Central memory CD8-positive, alpha-beta T cell (primary cell): Measurements from ENCODE around the gene CHIC2.

Experiments used
- ATAC-seq: fragments of 150-1000 bp; cut with Tn5 transposase; replicated peaks from 2 replicates; pipeline ENCODE4 v1.10.0; 2022; ENCODE audit warnings: mild to moderate bottlenecking, moderate FRiP score, moderate number of reproducible peaks; ENCODE audit not compliant: poor library complexity, severe bottlenecking; ENCODE audit errors: extremely low read depth
- DNase-seq, 2 donors: peaks; one replicate each; pipeline ENCODE4 v3.0.0; 2021; ENCODE audit warnings: low spot score in 2 of 2
- H3K27ac Mint-ChIP-seq: one replicate; pipeline ENCODE4 v1.8.0; 2022; ENCODE audit warnings: low read depth, mild to moderate bottlenecking, moderate library complexity, mixed read lengths
- H3K27me3 Mint-ChIP-seq: one replicate; pipeline ENCODE4 v1.8.0; 2022; ENCODE audit warnings: mixed read lengths
- H3K36me3 Mint-ChIP-seq: one replicate; pipeline ENCODE4 v1.8.0; 2022; ENCODE audit warnings: mild to moderate bottlenecking, moderate library complexity, mixed read lengths; ENCODE audit not compliant: insufficient read depth
- H3K4me1 Mint-ChIP-seq: one replicate; pipeline ENCODE4 v1.8.0; 2022; ENCODE audit warnings: mixed read lengths
- H3K4me3 Mint-ChIP-seq: one replicate; pipeline ENCODE4 v1.8.0; 2022; ENCODE audit warnings: mild to moderate bottlenecking, moderate library complexity, mixed read lengths
- H3K9me3 Mint-ChIP-seq: one replicate; pipeline ENCODE4 v1.8.0; 2022; ENCODE audit warnings: mixed read lengths

CHIC2 gene

GRCh38 chr4:54005475-54005874 is 58.9 kb downstream of the CHIC2 start:
- DNase-seq: no peak
- Mint-ChIP-seq H3K9me3 (no peaks in the 10 kb centered on the region), H3K27ac (peak overlapping the region; percentile 46), H3K4me3 (no peak overlapping the region), H3K27me3 (no peaks in the 10 kb centered on the region), H3K36me3 (peaks cover 15% of the 10 kb centered on the region), H3K4me1 (peaks cover 17% of the 10 kb centered on the region)
- no peak for ATAC-seq

DNA sequence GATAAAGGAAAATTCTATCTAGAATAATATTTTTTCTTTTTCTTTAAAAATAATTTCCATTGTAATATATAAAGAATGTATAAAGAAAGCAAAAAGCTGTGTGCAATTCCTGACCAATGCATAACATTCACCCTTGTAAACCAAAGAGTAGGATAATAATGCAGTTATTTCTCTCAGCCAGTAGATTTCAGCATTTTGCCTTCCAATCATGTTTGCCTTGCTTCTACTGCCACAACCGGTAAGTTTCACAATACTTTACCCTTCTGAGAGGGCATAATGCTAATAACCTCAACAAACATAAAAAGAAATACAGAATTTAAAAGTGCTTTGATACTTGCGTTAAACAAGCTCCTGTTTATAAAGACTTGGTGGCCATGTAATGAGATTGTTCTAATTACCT is 59.9 kb downstream of the CHIC2 start:
- Mint-ChIP-seq H3K9me3 (no peaks in the 10 kb centered on the region), H3K27me3 (no peaks in the 10 kb centered on the region), H3K27ac (no peak overlapping the region), H3K36me3 (peaks cover 14% of the 10 kb centered on the region), H3K4me3 (no peak overlapping the region), H3K4me1 (peaks cover 17% of the 10 kb centered on the region)
- DNase-seq (no peak), ATAC-seq (no peak)

GRCh38 chr4:54001668-54002365 is 62.6 kb downstream of the CHIC2 start:
- ATAC-seq (no peak), DNase-seq (no peak)
- Mint-ChIP-seq H3K27me3 (no peaks in the 10 kb centered on the region), H3K36me3 (peaks cover 16% of the 10 kb centered on the region), H3K27ac (no peak overlapping the region), H3K4me1 (peaks cover 11% of the 10 kb centered on the region), H3K9me3 (no peaks in the 10 kb centered on the region), H3K4me3 (no peak overlapping the region)

DNA sequence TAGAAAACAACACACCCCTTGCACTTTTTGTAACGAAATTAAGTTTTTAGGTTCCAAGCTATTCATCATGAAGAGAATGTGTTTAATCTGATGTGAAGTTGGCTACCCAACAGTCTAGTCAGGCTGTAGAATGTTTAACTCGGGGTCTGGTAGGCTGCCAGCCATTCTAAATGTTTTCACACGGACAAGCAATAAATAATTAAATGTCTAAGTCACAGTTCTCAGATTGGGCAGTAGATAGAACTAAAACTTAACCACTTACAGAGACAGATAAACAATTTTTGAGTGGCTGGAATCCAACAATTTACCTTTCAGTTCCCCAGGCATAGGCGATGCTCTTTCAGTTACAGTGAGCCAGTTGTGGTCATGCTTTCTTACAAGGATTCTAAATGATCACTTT is 66.5 kb downstream of the CHIC2 start:
- ATAC-seq: no peak
- no peak overlapping the region for H3K27ac Mint-ChIP-seq
- no peaks in the 10 kb centered on the region for H3K9me3 Mint-ChIP-seq
- H3K27me3 Mint-ChIP-seq: no peaks in the 10 kb centered on the region
- H3K4me1 Mint-ChIP-seq: no peaks in the 10 kb centered on the region
- peaks cover 11% of the 10 kb centered on the region for H3K36me3 Mint-ChIP-seq
- H3K4me3 Mint-ChIP-seq: no peak overlapping the region
- DNase-seq: no peak

GRCh38 chr4:53994382-53995102 is 69.9 kb downstream of the CHIC2 start:
- Mint-ChIP-seq H3K27me3 (no peaks in the 10 kb centered on the region), H3K4me3 (no peak overlapping the region), H3K4me1 (no peaks in the 10 kb centered on the region), H3K36me3 (peaks cover 4% of the 10 kb centered on the region), H3K27ac (no peak overlapping the region), H3K9me3 (no peaks in the 10 kb centered on the region)
- DNase-seq (no peak), ATAC-seq (no peak)

DNA sequence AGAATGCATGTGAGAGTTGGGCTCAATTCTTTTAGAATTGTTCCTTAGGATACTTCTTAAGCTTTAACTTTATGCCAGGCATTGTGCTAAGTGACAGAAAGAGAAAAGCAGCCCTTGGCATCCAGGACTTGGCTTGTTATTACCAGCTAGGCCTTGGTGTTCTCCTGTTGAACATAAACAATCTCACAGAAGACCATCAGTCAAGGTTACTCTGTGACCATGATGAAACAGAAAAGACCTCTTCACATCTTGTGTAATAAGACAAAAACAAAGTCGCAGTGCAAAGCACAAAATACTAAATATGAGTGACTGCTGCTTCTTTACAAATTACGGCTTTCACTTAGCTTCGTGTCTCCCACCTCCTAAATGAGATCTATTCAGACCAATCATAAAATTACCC is 71.6 kb downstream of the CHIC2 start:
- Mint-ChIP-seq H3K4me3 (no peak overlapping the region), H3K9me3 (no peaks in the 10 kb centered on the region), H3K4me1 (no peaks in the 10 kb centered on the region), H3K27me3 (no peaks in the 10 kb centered on the region), H3K36me3 (peaks cover 2% of the 10 kb centered on the region), H3K27ac (no peak overlapping the region)
- DNase-seq (no peak), ATAC-seq (no peak)

- Mint-ChIP-seq H3K4me3 (no peak overlapping the region), H3K9me3 (no peaks in the 10 kb centered on the region), H3K27ac (no peak overlapping the region), H3K27me3 (no peaks in the 10 kb centered on the region), H3K36me3 (peaks cover 2% of the 10 kb centered on the region), H3K4me1 (no peaks in the 10 kb centered on the region)
- ATAC-seq (no peak), DNase-seq (no peak)
Measured at GRCh38 chr4:53991821-53992220, 72.6 kb downstream of the CHIC2 start.

- no peaks in the 10 kb centered on the region for H3K27me3 Mint-ChIP-seq
- no peak overlapping the region for H3K27ac Mint-ChIP-seq
- no peak overlapping the region for H3K4me3 Mint-ChIP-seq
- DNase-seq (no peak), ATAC-seq (no peak)
- H3K9me3 Mint-ChIP-seq: no peaks in the 10 kb centered on the region
- H3K4me1 Mint-ChIP-seq: no peaks in the 10 kb centered on the region
- H3K36me3 Mint-ChIP-seq: peaks cover 2% of the 10 kb centered on the region
Measured at GRCh38 chr4:53990641-53991040, 73.8 kb downstream of the CHIC2 start.

DNA sequence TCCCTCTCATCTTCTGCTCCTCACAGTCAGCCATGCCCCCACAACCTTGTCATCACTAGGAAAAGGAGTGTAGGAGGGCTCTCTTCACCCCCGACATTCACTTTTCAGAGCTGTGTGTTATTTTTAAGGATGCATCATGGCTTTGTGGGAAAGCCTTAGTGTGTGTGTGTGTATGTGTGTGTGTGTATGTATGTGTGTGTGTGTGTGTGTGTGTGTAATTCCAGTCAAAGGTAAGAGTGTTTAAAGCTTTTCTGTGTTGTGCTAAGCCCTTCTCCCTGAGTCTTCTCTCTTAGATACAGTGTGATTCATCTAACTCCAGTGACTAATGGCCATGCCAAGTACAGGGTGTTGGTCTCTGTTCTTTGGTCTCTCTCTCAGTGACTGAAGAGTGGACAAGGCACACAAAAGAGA is 76.6 kb downstream of the CHIC2 start:
- H3K9me3 Mint-ChIP-seq: no peaks in the 10 kb centered on the region
- no peaks in the 10 kb centered on the region for H3K27me3 Mint-ChIP-seq
- H3K4me3 Mint-ChIP-seq: no peak overlapping the region
- ATAC-seq: no peak
- H3K4me1 Mint-ChIP-seq: no peaks in the 10 kb centered on the region
- peaks cover 3% of the 10 kb centered on the region for H3K36me3 Mint-ChIP-seq
- DNase-seq: no peak
- H3K27ac Mint-ChIP-seq: no peak overlapping the region

DNA sequence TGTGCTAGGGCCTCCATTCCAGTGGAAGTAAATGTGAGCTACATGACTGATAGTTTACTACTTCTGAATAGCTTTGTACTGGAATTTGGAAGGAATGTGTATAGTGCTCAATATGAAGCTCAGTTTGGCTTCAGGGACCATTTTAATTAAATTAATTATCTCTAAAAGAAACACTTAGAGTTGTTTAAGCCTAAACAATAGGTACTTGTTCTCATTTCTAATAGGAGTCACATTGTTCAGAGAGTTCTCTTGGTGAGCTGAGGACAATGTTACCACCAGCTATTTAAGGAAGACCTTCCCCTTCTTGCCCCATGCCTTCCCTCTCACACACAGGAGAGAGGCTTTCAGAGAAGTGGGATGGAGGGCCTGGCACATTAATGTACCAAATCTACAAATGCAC is 78.3 kb downstream of the CHIC2 start:
- H3K36me3 Mint-ChIP-seq: peaks cover 3% of the 10 kb centered on the region
- no peaks in the 10 kb centered on the region for H3K27me3 Mint-ChIP-seq
- no peak overlapping the region for H3K4me3 Mint-ChIP-seq
- DNase-seq (no peak), ATAC-seq (no peak)
- no peaks in the 10 kb centered on the region for H3K4me1 Mint-ChIP-seq
- H3K9me3 Mint-ChIP-seq: no peaks in the 10 kb centered on the region
- no peak overlapping the region for H3K27ac Mint-ChIP-seq

- Mint-ChIP-seq H3K4me3 (no peak overlapping the region), H3K27ac (no peak overlapping the region), H3K27me3 (no peaks in the 10 kb centered on the region), H3K36me3 (peaks cover 4% of the 10 kb centered on the region), H3K4me1 (no peaks in the 10 kb centered on the region), H3K9me3 (no peaks in the 10 kb centered on the region)
- DNase-seq (no peak), ATAC-seq (no peak)
Measured at GRCh38 chr4:53981567-53981966, 82.8 kb downstream of the CHIC2 start.

DNA sequence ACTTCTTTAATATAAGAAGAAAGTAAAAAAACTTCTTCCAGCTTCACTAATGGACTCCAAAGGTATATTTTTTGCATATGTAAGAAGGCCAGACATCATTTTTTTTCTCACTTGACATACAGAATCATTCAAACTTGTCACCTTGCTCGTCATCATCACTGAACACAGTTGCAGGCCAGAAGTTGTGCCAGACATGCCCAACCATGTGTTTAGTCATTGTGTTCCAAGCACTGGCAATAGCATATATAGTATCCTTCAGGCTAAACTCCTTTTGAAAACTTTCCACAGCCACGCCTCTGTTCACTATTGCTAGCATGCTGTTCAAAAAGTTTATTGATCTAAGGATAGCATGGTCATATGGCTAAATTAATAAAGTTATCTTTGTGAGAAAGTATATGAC is 83.3 kb downstream of the CHIC2 start:
- ATAC-seq (no peak), DNase-seq (no peak)
- Mint-ChIP-seq H3K4me3 (no peak overlapping the region), H3K36me3 (peaks cover 4% of the 10 kb centered on the region), H3K27me3 (no peaks in the 10 kb centered on the region), H3K9me3 (no peaks in the 10 kb centered on the region), H3K27ac (no peak overlapping the region), H3K4me1 (no peaks in the 10 kb centered on the region)

DNA sequence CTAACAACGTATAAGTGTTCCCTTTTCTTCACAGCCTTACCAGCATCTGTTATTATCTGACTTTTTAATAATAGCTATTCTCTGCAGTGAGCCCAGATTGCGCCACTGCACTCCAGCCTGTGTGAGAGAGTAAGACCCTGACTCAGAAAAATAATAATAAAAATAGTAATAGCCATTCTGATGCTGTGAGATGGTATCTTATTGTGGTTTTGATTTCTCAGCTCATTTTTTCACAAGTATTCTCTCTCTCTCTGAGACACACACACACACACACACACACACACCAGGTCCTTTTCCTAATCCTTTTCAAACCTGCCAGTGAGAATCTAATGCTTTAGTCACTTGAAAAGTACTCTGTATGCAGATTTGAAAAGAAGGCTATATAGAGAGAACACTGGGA is 89.8 kb downstream of the CHIC2 start:
- ATAC-seq (no peak), DNase-seq (no peak)
- Mint-ChIP-seq H3K4me1 (no peaks in the 10 kb centered on the region), H3K4me3 (no peak overlapping the region), H3K27me3 (no peaks in the 10 kb centered on the region), H3K27ac (no peak overlapping the region), H3K9me3 (no peaks in the 10 kb centered on the region), H3K36me3 (peaks cover 1% of the 10 kb centered on the region)
